ENCODE measurements around the gene NOP56.

DNA sequence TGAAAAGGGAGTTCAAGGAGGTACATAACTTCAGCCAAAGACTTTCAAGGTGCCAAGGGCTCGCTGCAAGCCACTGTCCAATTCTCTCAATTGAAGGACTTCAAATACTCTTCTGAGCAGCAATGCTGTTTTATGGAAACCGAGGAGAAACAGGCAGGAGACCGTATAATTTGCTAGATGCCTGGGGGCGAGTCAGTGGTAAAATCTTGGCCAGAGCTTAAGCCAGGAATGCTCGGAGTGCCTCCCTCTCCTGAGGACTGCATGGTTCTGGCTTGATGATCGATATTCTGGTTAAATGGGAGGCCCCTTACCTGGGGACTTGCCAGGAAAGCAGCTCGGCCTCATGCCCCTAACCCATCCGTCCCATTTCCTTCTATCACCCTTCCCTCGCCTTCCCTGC, 35.8 kb upstream of the NOP56 start:
- TF ChIP-seq, protein P1, sequence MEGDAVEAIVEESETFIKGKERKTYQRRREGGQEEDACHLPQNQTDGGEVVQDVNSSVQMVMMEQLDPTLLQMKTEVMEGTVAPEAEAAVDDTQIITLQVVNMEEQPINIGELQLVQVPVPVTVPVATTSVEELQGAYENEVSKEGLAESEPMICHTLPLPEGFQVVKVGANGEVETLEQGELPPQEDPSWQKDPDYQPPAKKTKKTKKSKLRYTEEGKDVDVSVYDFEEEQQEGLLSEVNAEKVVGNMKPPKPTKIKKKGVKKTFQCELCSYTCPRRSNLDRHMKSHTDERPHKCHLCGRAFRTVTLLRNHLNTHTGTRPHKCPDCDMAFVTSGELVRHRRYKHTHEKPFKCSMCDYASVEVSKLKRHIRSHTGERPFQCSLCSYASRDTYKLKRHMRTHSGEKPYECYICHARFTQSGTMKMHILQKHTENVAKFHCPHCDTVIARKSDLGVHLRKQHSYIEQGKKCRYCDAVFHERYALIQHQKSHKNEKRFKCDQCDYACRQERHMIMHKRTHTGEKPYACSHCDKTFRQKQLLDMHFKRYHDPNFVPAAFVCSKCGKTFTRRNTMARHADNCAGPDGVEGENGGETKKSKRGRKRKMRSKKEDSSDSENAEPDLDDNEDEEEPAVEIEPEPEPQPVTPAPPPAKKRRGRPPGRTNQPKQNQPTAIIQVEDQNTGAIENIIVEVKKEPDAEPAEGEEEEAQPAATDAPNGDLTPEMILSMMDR (IDR thresholded peaks at IDR 0.05) = no peak
- TF ChIP-seq POLR2A (IDR thresholded peaks at IDR 0.05) = no peak
